Measurements from ENCODE around the gene PLEK.
"Not testable (repeated sequence)": the region's sequence is repeated elsewhere in the genome, so short reads cannot be mapped to it uniquely, and the experiment has no call there.

PLEK gene

DNA sequence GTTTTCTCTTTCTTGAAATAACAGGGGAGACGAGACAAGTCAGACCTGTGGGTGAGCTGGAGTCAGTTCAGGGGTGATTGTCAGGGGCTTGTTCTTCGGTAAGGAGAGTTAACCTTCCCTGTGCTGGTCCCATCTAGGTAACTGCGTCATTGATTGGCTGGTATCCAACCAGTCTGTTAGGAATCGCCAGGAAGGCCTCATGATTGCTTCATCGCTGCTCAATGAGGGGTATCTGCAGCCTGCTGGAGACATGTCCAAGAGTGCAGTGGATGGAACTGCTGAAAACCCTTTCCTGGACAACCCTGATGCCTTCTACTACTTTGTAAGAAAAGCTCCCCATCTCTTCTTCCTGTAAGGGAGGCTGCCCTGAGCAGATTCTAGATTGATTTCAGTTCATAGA, 21.3 kb downstream of the PLEK start:
- no peak for DNase-seq

DNA sequence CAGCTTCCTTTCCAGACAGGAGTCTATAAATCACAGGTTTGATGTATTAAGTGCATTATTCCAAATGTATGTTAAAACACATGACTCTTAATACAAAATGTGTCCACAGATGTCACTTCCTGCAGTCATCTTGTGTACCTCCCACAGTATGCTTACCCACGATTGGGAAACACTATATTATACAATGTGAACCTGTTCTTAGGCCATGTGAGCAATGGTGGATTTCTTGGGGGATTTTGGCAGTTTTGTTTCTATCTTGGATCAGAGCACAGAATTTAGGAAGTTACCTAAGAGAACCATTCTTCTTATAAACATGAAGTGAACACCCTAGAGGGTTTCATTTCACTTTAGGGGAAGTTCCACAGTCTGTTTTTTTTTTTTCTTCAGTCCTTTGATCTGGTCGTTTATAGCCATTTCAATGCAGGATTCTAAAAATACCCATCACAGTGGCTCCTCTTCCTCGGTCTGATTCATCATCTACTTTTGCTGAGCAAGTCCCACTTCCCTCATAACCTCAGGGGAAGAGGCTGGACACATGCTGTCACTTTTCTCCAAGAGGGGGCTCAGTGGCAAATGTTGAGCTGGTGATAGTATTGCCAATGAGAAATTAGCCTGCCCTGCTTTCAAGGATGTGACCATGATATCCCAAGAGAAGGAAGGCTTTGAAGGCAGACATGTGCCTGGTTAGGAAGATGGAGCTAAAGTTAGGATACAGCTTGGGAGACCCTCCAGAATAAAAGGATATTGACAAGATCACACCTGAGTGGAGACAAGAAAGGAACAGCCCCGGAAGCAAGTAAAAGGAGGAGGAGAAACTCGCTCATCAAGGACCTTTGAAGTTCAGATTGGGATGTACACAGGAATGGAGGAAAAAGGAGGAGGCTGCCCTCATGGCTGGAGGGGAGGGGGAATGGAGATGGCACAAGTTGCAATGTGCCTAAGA, 22.6 kb downstream of the PLEK start:
- DNase-seq = no peak

DNA sequence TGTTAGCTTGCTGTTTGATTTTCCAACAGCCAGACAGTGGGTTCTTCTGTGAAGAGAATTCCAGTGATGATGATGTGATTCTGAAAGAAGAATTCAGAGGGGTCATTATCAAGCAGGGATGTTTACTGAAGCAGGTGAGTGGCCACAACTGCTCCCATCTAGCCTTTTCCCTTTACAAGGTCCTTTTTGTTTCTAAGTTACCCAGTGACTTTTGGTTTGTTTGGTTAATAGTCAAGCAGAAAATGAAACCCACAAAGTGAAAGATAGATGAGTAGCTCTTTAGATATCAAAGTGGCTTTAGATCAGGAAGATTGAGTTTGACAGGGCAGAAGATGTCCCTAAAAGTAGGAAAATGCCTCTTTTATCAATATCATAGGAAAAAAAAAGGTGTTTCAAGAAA, 23.3 kb downstream of the PLEK start:
- DNase-seq = no peak

DNA sequence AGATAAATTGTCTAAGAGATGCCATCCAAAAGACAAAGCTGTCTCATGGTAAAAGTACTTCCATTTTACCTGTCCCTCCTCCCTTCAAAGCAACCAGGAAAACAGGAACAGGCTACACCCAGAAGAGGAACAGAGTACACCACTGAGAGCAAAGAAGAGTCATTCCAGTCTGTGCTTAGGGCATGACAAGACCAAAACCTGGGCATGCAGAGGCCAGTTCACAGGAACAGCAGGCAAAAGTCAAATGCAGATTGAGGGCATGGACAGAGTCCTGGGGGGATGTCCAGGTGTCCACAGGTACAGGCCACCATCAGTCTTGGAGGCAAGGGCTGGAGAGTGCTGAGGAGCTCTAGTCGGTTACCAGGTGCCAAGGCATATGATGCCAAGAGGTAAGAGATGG, 23.7 kb downstream of the PLEK start:
- DNase-seq = no peak

GRCh38 chr2:68390114-68390513, 25.0 kb downstream of the PLEK start:
- DNase-seq = no peak

DNA sequence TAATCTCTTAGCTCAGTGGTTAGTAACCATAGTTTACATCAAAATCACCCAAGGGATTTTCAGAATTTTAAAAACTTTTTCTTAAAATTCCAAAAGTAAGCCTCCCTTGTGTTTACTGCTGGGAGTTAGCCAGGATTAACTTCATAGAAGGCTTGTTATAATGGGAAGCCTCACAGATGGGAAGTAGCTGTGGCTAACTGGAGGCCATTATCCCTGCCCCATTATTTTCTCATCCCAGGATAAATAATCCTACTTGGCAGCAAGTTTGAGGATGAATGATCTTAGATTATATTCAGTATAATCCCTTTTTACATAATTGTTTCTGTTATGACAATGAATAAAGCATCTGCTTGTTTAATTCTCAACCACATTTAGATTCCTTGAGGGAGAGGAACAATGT, 25.5 kb downstream of the PLEK start:
- DNase-seq = no peak

- DNase-seq = no peak
Observed at GRCh38 chr2:68391099-68391498, 26.0 kb downstream of the PLEK start.

DNA sequence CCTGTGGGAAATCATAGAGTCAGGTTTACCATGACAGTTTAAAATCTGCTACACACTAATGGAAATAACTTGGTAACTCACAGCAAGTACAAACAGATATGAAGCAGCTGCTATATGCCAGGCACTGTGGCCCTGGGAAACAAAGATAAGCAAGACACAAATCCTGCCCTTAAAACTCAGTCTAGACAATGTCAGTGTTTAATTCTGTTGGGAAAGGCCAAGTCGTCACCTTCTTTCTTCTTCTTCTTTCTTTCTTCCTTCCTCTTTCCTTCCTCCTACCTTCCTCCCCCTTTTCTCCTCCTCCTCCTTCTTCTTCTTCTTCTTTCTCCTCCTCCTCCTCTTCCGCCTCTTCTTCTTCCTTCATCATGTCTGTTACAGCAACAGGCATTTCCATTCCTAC, 26.8 kb downstream of the PLEK start:
- no peak for DNase-seq

DNA sequence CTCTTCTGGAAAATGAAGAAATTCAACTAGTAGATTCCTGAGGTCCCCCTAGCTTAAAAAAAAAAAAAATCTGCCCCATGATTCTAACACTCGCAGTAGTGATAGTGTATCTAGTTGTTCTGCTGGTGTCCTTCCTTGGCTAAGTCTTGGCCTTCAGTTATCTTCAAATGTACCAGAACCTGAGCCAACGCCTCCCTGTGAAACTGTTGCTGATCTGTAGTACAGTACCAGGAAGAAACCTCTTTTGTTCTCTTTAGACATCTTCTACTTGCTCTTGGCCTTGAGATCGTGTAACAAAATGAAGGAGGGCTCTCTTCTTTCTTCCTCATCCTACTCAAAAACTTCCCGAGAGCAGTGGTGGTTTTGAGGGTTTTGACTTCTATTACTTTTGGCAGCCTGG, 31.0 kb downstream of the PLEK start:
- DNase-seq = no peak

GRCh38 chr2:68397704-68398263, 32.7 kb downstream of the PLEK start:
- not testable (repeated sequence) for DNase-seq

- DNase-seq = no peak
Observed at GRCh38 chr2:68403199-68403644, 38.1 kb downstream of the PLEK start.

DNA sequence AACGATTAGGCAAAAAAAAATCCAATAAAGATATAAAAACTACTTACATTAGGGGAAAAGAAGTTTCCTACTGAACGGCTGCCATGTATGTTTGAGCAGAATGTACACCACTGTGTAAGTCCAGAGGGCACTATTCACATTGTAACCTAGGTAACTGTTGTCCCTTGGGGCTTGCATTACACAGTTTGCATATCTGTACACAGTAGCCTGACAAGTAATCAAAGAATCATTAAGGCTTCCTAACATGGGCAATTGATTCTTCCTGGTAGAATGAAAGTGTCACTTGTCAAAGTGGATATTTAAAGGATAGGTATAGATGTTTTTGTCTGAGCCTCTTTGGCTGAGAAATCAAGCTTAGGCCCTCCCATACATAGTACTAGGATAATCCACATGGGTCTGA, 39.1 kb downstream of the PLEK start:
- DNase-seq = no peak

DNA sequence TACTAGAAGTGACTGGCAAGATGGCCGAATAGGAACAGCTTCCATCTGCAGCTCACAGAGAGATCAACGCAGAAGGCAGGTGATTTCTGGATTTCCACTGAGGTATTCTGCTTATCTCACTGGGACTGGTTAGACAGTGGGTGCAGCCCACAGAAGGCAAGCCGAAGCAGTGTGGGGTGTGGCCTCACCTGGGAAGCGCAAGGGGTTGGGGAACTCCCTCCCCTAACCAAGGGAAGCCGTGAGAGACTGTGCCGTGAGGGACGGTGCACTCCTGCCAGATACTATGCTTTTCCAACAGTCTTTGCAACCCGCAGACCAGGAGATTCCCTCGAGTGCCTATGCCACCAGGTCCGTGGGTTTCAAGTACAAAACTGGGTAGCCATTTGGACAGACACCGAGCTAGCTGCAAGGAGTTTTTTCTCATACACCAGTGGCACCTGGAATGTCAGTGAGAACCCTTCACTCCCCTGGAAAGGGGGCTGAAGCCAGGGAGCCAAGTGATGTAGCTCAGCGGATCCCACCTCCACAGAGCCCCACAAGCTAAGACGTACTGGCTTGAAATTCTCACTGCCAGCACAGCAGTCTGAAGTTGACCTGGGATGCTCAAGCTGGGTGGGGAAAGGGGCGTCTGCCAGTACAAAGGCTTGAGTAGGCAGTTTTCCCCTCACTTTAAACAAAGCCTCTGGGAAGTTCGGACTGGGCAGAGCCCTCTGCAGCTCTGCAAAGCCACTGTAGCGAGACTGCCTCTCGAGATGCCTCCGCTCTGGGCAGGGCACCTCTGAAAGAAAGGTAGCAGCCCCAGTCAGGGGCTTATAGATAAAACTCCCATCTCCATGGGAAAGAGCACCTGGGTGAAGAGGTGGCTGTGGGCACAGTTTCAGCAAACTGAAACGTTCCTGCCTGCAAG, 40.1 kb downstream of the PLEK start:
- no peak for DNase-seq

- no peak for DNase-seq
Observed at GRCh38 chr2:68411397-68412126, 46.5 kb downstream of the PLEK start.

- no peak for DNase-seq
Observed at GRCh38 chr2:68412127-68412819, 47.2 kb downstream of the PLEK start.

GRCh38 chr2:68413466-68413865, 48.4 kb downstream of the PLEK start:
- DNase-seq = no peak

DNA sequence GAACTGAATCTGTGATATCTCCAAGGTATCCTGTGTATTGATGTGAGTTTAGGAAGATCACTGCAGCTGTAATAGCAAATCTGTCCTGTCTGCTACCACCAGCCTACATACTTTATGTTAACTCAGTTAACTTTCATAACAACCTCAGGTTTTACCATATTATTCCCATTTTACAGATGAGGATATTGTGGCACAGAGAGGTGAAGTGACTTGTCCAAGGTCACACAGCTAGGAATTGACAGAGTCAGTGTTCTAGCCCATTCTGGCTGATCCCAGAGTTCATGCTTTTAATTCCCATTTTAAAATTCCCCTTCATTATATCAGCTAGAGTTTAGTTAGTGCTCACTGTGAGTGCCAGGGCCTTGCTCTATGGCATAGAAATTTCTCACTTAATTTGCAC, 49.4 kb downstream of the PLEK start:
- no peak for DNase-seq

DNA sequence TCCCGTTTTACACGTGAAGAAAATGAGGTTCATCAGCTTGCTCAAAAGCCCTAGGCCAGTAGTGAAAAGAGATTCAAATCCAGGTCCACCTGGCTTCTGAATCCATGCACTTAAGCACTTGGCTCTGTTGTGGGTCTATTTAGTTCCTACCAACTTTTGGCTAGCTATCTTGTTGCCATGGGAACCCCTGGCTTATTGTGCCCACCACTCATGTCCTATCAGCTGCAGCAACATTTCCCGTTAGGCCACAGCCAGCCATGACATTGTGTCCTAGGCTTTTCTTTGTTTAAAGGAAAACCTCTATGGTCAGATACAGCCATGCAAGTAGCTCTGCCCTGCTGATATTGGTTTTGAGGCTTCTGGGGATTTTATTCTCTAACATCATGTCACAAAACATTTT, 49.8 kb downstream of the PLEK start:
- no peak for DNase-seq

DNA sequence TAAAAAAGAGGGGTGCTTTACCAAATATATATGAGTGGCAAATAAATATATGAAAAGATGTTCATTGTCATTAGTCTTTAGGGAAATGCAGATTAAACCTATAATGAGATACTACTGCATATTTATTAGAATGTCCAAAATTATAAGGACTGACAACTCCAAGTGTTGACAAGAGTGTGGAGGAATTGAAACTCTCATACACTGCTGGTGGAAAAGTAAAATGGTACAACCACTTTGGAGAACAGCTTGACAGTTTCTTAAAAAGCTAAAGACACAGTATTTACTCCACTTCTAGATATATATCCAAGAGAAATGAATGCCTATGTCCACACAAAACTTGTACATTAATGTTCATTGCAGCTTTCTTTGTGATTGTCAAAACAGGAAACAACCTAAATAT, 50.4 kb downstream of the PLEK start:
- DNase-seq = no peak

- no peak for DNase-seq
Observed at GRCh38 chr2:68416081-68416675, 51.1 kb downstream of the PLEK start.

- no peak for DNase-seq
Observed at GRCh38 chr2:68417926-68418325, 52.8 kb downstream of the PLEK start.

- no peak for DNase-seq
Observed at GRCh38 chr2:68418419-68418818, 53.3 kb downstream of the PLEK start.

All from stimulated activated CD4-positive, alpha-beta T cell treated with anti-CD3 and anti-CD28 coated beads, Interleukin-4, amount 100 ng/mL, for 1 hour (primary cell).